H9 (cell line): ENCODE measurements around the gene CLCA4. TPM values are rescaled to one million over a fixed set of nuclear protein-coding genes. Genes with fewer than 3 reads are reported as not detected.

Experiments used
- DNase-seq: peaks from one replicate; pipeline ENCODE4 v3.0.0-alpha.2; 2017
- H2AFZ ChIP-seq: one replicate; pipeline ENCODE4 v1.6.1; 2013; ENCODE audit warnings: mild to moderate bottlenecking, low read length, control low read depth, moderate library complexity
- H2AK5ac ChIP-seq: 2 replicates; pipeline ENCODE4 v1.6.1; 2013; ENCODE audit warnings: low read length, control low read depth, mixed read lengths; ENCODE audit not compliant: insufficient read length
- H2BK120ac ChIP-seq: one replicate; pipeline ENCODE4 v1.6.1; 2013; ENCODE audit warnings: low read depth, mild to moderate bottlenecking, low read length, control low read depth, inconsistent platforms; ENCODE audit not compliant: poor library complexity, severe bottlenecking
- H2BK12ac ChIP-seq: 2 replicates; pipeline ENCODE4 v1.6.1; 2013; ENCODE audit warnings: low read length, control low read depth, mixed read lengths, low read depth; ENCODE audit not compliant: insufficient read length
- H2BK15ac ChIP-seq: 2 replicates; pipeline ENCODE4 v1.6.1; 2013; ENCODE audit warnings: low read depth, low read length, control low read depth
- H2BK20ac ChIP-seq: one replicate; pipeline ENCODE4 v1.6.1; 2013; ENCODE audit warnings: low read depth, mild to moderate bottlenecking, low read length, control low read depth, inconsistent platforms; ENCODE audit not compliant: poor library complexity, severe bottlenecking
- H2BK5ac ChIP-seq: 2 replicates; pipeline ENCODE4 v1.6.1; 2013; ENCODE audit warnings: low read length, control low read depth, mixed read lengths; ENCODE audit not compliant: insufficient read length
- H3K14ac ChIP-seq: 2 replicates; pipeline ENCODE4 v1.6.1; 2013; ENCODE audit warnings: low read length, control low read depth; ENCODE audit not compliant: insufficient read depth
- H3K18ac ChIP-seq: 2 replicates; pipeline ENCODE4 v1.6.1; 2013; ENCODE audit warnings: low read depth, mild to moderate bottlenecking, mixed read lengths, low read length, control low read depth; ENCODE audit not compliant: insufficient read length
- H3K23ac ChIP-seq: 2 replicates; pipeline ENCODE4 v1.6.1; 2013; ENCODE audit warnings: low read length, control low read depth, mixed read lengths, low read depth; ENCODE audit not compliant: insufficient read length
- H3K23me2 ChIP-seq: 2 replicates; pipeline ENCODE4 v1.6.1; 2013; ENCODE audit warnings: low read depth, mild to moderate bottlenecking, mixed read lengths, low read length, control low read depth; ENCODE audit not compliant: insufficient read length, poor library complexity, severe bottlenecking
- H3K27ac ChIP-seq: 2 replicates; pipeline ENCODE4 v1.5.1; 2013; ENCODE audit warnings: low read length, control low read depth, mixed read lengths, low read depth; ENCODE audit not compliant: insufficient read length
- H3K27me3 ChIP-seq: 2 replicates; pipeline ENCODE4 v1.6.1; 2013; ENCODE audit warnings: low read length, control low read depth, inconsistent platforms; ENCODE audit not compliant: insufficient read depth
- H3K4ac ChIP-seq: 2 replicates; pipeline ENCODE4 v1.6.1; 2013; ENCODE audit warnings: low read depth, mild to moderate bottlenecking, control low read depth, inconsistent platforms, low read length, moderate library complexity
- H3K4me1 ChIP-seq: 2 replicates; pipeline ENCODE4 v1.6.1; 2013; ENCODE audit warnings: low read length, control low read depth, inconsistent platforms; ENCODE audit not compliant: insufficient read depth
- H3K4me2 ChIP-seq: 2 replicates; pipeline ENCODE4 v1.6.1; 2013; ENCODE audit warnings: low read length, control low read depth, mixed read lengths; ENCODE audit not compliant: insufficient read length, insufficient read depth
- H3K56ac ChIP-seq: 2 replicates; pipeline ENCODE4 v1.6.1; 2013; ENCODE audit warnings: low read depth, mild to moderate bottlenecking, mixed read lengths, low read length, control low read depth; ENCODE audit not compliant: insufficient read length
- H3K79me1 ChIP-seq: 2 replicates; pipeline ENCODE4 v1.6.1; 2013; ENCODE audit warnings: low read depth, mild to moderate bottlenecking, moderate library complexity, low read length, control low read depth, inconsistent platforms; ENCODE audit not compliant: insufficient read depth, poor library complexity, severe bottlenecking
- H3K79me2 ChIP-seq: 2 replicates; pipeline ENCODE4 v1.6.1; 2013; ENCODE audit warnings: low read length, control low read depth, inconsistent platforms; ENCODE audit not compliant: insufficient read depth
- H3K9ac ChIP-seq: 2 replicates; pipeline ENCODE4 v1.6.1; 2013; ENCODE audit warnings: low read length, control low read depth, mixed read lengths; ENCODE audit not compliant: insufficient read length; ENCODE audit errors: extremely low read depth
- H3K9me3 ChIP-seq: one replicate; pipeline ENCODE4 v1.6.1; 2013; ENCODE audit warnings: low read depth, low read length, inconsistent platforms; ENCODE audit not compliant: control insufficient read depth
- H3T11ph ChIP-seq: one replicate; pipeline ENCODE4 v1.6.1; 2013; ENCODE audit warnings: mild to moderate bottlenecking, low read length, control low read depth, inconsistent platforms
- H4K20me1 ChIP-seq: one replicate; pipeline ENCODE4 v1.6.1; 2013; ENCODE audit not compliant: control insufficient read depth, insufficient read length, insufficient read depth
- H4K5ac ChIP-seq: 2 replicates; pipeline ENCODE4 v1.6.1; 2013; ENCODE audit warnings: low read depth, mild to moderate bottlenecking, mixed read lengths, low read length, control low read depth; ENCODE audit not compliant: insufficient read length
- H4K8ac ChIP-seq: replicated peaks from 2 replicates; pipeline ENCODE4 v1.6.1; 2013; ENCODE audit warnings: low read length, control low read depth, mixed read lengths, low read depth; ENCODE audit not compliant: insufficient read length
- H4K91ac ChIP-seq: 2 replicates; pipeline ENCODE4 v1.6.1; 2013; ENCODE audit warnings: low read depth, mild to moderate bottlenecking, moderate library complexity, mixed read lengths, low read length, control low read depth; ENCODE audit not compliant: insufficient read length
- H3K27ac Mint-ChIP-seq, 3 experiments: 2 replicates in 2 of 3; 3 replicates in 1 of 3; pipeline ENCODE4 v1.8.0; 2020 to 2021; ENCODE audit warnings: mixed read lengths in 3 of 3, mild to moderate bottlenecking in 1 of 3, moderate library complexity in 1 of 3
- H3K27me3 Mint-ChIP-seq: 2 replicates; pipeline ENCODE4 v1.8.0; 2021; ENCODE audit warnings: low read depth, mild to moderate bottlenecking, moderate library complexity, mixed read lengths
- H3K36me3 Mint-ChIP-seq, 3 experiments: 2 replicates in 2 of 3; 3 replicates in 1 of 3; pipeline ENCODE4 v1.8.0; 2020 to 2021; ENCODE audit warnings: low read depth in 3 of 3, mixed read lengths in 3 of 3; ENCODE audit not compliant: insufficient read depth in 1 of 3
- H3K4me1 Mint-ChIP-seq, 2 experiments: 2 replicates each; pipeline ENCODE4 v1.8.0; 2020; ENCODE audit warnings: mixed read lengths in 2 of 2
- H3K4me3 Mint-ChIP-seq, 2 experiments: 2 replicates in 1 of 2; 3 replicates in 1 of 2; pipeline ENCODE4 v1.8.0; 2020 to 2021; ENCODE audit warnings: mild to moderate bottlenecking in 2 of 2, mixed read lengths in 2 of 2, moderate library complexity in 1 of 2
- H3K9me3 Mint-ChIP-seq, 2 experiments: 2 replicates in 1 of 2; 3 replicates in 1 of 2; pipeline ENCODE4 v1.8.0; 2020; ENCODE audit warnings: mild to moderate bottlenecking in 2 of 2, mixed read lengths in 2 of 2, moderate library complexity in 1 of 2
- WGBS: extraction: QIAGEN DNeasy Blood & Tissue Kit; methylation state at CpG from one replicate; pipeline ENCODE4 v1.1.7; 2013; ENCODE audit warnings: missing lambda C conversion rate, low lambda C conversion rate, mixed read lengths; ENCODE audit not compliant: insufficient read length; ENCODE audit errors: extremely low coverage; 5-methylcytosine and 5-hydroxymethylcytosine counted together
- total RNA-seq: library from RNA; stranded (reverse); gene quantifications from 2 replicates; pipeline ENCODE4 v1.2.1, GENCODE V29; 2021
- TF ChIP-seq, protein P1 (sequence below): fragments of 200-600 bp; sonication (generic); conservative IDR thresholded peaks from 3 replicates; pipeline ENCODE4 v1.8.0; 2021; ENCODE audit warnings: antibody characterized with exemption, mild to moderate bottlenecking

The CLCA4 gene
- total RNA-seq, 1 experiment from 2014 or later = not detected

DNA sequence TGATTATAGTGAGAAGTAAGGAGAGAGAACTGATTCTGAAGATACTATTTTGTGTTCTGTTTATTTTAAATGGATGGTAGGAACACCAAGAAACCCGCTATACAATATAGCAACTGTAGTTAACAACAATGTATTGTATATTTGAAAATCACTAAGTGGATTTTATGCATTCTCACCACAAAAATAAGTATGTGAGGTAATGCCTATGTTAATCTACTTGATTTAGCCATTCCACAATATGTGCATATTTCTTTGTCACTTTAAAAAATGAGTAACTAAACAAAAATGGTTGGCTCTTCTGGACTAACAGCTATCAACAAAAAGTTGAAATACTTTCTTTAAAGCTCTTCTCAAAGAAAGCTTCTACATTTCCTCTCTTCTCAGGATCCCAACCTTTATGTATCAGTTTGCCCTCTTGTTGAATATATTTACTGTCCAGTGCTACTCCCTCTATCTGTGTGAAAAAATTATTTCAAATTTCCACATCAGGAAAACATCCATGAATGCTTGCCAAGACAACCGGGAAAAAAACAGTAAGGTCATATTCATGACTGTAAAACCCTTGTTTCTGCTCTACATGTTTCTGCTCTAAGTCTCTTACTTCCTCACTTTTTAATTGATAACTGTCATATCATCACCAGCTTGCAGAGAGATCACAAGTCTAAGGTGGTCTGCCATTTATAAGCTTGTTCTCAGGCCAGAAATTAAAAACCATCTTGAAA is 27.0 kb downstream of the CLCA4 start:
- Histone ChIP-seq H3K14ac (no peak overlapping the region), H3K56ac (no peak overlapping the region), H2AFZ (no peak overlapping the region), H2BK12ac (no peak overlapping the region), H3K9ac (no peak overlapping the region), H4K20me1 (no peaks in the 10 kb centered on the region), H2BK120ac (no peak overlapping the region), H2BK5ac (no peak overlapping the region), H3K18ac (no peak overlapping the region), H3K4ac (no peak overlapping the region), H3K23me2 (no peaks in the 10 kb centered on the region), H4K8ac (no peak overlapping the region), H3K9me3 (no peaks in the 10 kb centered on the region), H4K5ac (no peak overlapping the region), H3K4me1 (no peaks in the 10 kb centered on the region), H3K4me2 (no peak overlapping the region), H4K91ac (no peak overlapping the region), H3K79me2 (no peaks in the 10 kb centered on the region), H3T11ph (no peak overlapping the region), H3K79me1 (no peaks in the 10 kb centered on the region), H2AK5ac (no peak overlapping the region), H3K27me3 (no peaks in the 10 kb centered on the region), H3K23ac (no peak overlapping the region), H3K27ac (no peak overlapping the region), H2BK15ac (no peak overlapping the region), H2BK20ac (no peak overlapping the region)
- Mint-ChIP-seq H3K27ac (no peak overlapping the region), H3K27me3 (no peaks in the 10 kb centered on the region), H3K4me1 (no peaks in the 10 kb centered on the region), H3K36me3 (no peaks in the 10 kb centered on the region), H3K4me3 (no peak overlapping the region), H3K9me3 (no peaks in the 10 kb centered on the region)
- no peak for DNase-seq
- no CpG with 5 or more reads among the region's 2 CpGs for WGBS
- TF ChIP-seq, protein P1, sequence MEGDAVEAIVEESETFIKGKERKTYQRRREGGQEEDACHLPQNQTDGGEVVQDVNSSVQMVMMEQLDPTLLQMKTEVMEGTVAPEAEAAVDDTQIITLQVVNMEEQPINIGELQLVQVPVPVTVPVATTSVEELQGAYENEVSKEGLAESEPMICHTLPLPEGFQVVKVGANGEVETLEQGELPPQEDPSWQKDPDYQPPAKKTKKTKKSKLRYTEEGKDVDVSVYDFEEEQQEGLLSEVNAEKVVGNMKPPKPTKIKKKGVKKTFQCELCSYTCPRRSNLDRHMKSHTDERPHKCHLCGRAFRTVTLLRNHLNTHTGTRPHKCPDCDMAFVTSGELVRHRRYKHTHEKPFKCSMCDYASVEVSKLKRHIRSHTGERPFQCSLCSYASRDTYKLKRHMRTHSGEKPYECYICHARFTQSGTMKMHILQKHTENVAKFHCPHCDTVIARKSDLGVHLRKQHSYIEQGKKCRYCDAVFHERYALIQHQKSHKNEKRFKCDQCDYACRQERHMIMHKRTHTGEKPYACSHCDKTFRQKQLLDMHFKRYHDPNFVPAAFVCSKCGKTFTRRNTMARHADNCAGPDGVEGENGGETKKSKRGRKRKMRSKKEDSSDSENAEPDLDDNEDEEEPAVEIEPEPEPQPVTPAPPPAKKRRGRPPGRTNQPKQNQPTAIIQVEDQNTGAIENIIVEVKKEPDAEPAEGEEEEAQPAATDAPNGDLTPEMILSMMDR = no peak
